Measurements from ENCODE around the gene ATP1A1.

- TF ChIP-seq, protein P1, sequence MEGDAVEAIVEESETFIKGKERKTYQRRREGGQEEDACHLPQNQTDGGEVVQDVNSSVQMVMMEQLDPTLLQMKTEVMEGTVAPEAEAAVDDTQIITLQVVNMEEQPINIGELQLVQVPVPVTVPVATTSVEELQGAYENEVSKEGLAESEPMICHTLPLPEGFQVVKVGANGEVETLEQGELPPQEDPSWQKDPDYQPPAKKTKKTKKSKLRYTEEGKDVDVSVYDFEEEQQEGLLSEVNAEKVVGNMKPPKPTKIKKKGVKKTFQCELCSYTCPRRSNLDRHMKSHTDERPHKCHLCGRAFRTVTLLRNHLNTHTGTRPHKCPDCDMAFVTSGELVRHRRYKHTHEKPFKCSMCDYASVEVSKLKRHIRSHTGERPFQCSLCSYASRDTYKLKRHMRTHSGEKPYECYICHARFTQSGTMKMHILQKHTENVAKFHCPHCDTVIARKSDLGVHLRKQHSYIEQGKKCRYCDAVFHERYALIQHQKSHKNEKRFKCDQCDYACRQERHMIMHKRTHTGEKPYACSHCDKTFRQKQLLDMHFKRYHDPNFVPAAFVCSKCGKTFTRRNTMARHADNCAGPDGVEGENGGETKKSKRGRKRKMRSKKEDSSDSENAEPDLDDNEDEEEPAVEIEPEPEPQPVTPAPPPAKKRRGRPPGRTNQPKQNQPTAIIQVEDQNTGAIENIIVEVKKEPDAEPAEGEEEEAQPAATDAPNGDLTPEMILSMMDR (IDR thresholded peaks at IDR 0.05), result no peak
- TF ChIP-seq POLR2A (IDR thresholded peaks at IDR 0.05) (no peak), EP300 (IDR thresholded peaks at IDR 0.05) (no peak)
Measured at GRCh38 chr1:116425987-116426386, 52.9 kb downstream of the ATP1A1 start.

Data from ovary (tissue), 3 donors.